Stimulated activated CD4-positive, alpha-beta T cell treated with anti-CD3 and anti-CD28 coated beads, TNF-alpha, amount 100 ng/mL, for 1 hour (primary cell): ENCODE results near the gene FAM222B.
"Not testable (repeated sequence)": the region's sequence is repeated elsewhere in the genome, so short reads cannot be mapped to it uniquely, and the experiment has no call there.

Source experiments
- DNase-seq, 3 donors: peaks; one replicate each; pipeline ENCODE4 v3.0.0-alpha.2; 2020; ENCODE audit warnings: low read depth in 3 of 3, low spot score in 1 of 3

Gene FAM222B

DNA sequence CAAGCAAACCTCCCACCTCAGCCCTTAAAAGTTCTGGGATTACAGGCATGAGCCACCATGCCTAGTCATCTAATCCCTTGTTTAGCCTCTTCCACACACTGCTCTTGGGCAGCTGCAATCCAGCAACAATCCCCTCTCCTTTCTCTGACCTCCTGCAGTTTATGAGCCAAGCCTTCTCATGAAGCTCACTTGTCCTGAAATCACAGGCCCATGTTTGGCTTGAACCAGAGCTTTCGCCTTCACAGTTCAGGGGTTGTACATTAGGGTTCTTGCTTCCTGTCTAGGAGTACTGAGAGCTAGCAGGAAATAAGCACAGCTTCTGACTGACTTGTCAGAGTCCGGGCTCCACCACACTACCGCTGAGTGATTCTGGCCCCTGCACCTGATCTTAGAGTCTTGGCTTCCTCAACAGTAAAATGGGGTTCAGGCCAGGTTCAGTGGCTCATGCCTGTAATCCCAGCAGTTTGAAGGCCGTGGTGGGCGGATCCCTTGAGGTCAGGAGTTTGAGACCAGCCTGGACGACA lies 28.5 kb upstream of the FAM222B start:
- DNase-seq, result no peak

DNA sequence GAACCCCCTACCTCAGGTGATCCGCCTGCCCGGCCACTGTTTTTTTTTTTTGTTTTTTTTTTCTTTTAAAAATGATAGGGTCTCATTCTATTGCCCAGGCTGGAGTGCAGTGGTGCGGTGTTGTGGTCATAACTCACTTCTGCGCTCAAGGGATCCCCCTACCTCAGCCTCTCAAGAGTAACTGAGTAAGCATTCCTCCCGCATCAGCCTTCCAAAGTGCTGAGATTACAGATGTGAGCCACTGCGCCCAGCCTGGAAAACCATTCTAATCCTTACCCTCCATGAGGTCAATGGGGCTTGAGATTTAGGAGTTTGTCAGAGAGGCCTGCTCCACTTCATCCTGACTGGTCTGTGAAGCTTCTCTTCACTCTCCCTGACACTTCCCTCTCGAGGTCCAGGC lies 24.7 kb upstream of the FAM222B start:
- no peak for DNase-seq

DNA sequence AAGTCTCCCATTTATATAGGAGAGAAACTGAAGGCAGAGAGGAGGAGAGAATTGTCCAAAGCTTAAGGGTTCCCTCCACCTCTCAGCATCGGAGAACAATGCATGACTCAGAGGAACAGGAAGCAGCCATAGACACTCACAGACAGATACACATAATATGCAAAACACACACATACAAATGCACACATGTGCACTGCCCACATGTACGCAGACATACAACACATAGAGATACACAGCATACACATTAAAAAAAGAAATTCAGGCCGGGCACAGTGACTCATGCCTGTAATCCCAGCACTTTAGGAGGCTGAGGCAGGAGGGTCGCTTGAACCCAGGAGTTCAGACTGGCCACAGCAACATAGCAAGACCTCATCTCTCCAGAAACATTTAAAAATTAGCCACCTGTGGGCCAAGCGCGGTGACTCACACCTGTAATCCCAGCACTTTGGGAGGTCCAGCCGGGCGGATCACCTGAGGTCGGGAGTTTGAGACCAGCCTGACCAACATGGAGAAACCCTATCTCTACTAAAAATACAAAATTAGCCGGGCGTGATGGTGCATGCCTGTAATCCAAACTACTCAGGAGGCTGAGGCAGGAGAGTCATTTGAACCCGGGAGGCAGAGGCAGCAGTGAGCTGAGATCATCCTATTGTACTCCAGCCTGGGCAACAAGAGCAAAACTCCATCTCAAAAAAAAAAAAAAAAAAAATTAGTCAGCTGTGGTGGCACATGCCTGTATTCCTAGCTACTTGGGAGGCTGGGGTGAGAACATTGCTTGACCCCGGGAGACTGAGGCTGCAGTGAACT lies 23.6 kb upstream of the FAM222B start:
- DNase-seq, result no peak

DNA sequence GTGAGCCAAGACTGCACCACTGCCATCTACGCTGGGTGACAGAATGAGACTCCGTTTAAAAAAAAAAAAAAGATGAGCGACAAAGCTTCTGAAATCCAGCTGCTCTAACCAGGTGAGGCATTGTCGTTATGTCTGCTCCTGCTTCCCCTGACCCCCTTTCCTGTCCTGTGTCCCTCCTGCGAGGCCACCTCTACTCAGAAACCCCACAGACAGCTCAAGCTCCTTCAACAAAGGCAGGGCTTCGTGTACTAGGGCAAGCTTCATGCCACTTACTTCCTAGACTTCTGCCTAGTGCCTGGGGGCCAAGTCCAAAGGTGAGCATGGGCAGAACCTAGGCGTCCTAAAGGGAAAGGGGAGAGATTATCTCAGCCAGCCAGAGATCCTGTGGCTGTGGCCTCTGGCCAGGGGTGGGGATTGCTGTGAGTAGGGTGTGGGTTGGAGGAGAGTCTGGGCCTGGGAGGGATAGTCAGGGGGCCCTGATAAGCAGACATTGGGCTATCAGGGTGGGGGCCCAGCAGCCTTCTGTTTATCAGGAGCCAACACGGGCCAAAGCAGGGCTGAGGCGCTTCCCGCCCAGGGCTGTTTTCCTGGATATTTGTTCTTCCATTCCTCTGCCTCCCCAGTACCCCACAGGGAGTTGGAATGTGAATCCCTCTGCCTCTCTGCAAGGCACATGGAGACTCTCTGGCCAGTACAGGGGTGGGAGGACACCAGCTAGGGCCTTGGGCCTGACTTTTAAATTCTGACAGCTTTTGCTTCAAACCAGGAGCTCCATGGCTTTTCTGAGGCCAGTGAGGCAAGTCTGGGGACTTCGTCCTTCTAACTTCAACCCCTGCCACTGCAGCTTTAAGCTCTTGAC lies 22.6 kb upstream of the FAM222B start:
- DNase-seq, result no peak

DNA sequence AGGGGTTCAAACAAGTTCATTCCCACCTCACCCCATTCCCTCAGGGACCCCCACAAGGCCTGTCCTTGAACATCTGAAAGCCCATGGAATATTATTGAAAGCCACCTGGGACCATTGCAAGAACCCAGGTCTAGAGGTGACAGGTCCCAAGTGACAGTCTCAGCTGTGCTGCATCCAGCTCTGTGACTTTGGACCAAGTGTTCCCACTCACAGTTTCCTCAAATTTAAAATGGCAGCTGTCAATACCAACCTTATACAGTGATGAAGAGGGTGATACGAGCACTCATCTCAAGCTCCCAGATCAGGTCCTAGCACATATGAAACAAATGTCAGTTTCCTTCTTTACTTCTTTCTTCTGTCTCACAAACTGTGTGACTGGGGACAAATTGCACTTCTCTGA lies 21.4 kb upstream of the FAM222B start:
- no peak for DNase-seq

DNA sequence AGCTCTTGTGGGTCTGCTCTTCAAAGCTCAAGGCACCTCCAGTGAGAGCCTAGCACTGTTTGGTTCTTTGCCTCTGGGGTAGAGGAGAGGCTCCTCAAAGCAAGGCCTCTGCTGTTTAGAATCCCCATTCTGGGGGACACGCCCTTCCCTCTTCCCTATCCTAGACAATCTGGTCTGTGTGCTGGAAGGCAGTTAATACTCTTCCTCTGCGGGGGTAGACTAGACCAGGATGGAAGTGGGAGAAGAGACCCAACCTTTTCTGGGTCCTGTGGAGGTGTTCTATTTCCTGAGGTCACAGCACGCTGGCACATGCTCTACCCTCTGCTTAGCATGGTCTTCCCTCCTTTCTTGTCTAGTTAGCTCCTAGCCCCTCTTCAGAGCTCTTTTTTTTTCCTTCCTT lies 20.0 kb upstream of the FAM222B start:
- DNase-seq, result no peak

DNA sequence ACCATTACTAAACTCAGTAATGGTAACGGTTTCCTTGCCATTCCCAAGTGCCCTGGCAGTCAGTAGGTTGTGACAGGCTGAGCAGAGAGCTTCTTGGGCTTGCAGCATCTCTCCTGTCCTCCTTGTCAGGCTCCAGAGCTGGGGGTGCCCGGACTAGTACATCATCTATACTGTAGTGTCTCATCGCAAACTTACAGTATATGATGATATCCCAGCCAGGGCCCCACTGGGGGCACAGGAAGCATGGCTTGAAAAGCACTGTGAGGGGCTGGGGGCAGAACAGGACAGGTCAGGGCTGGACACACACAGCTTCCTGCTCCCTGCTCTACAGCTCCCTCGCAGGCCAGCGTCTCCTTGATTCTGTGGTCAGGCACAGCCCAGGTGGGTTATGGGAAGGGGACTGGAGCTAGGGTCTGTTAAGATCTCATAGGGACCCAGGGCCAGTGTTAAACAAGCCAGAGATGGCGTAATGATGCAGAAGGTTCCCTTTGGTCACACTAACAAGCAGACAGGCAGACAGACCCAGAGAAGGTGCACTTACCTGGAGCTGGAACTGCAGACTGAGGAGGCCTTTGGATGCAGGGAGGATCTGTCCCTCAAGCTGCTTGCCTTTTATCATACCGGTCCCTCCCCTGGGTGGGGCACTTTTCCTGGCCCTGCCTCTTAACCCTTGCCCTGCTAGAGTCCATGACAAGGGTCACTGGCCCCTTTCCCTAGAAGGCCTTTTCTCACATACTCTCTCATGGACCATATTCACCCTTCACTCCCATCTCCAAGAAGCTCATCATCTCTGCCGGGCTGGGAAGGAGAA lies 19.0 kb upstream of the FAM222B start:
- no peak for DNase-seq

DNA sequence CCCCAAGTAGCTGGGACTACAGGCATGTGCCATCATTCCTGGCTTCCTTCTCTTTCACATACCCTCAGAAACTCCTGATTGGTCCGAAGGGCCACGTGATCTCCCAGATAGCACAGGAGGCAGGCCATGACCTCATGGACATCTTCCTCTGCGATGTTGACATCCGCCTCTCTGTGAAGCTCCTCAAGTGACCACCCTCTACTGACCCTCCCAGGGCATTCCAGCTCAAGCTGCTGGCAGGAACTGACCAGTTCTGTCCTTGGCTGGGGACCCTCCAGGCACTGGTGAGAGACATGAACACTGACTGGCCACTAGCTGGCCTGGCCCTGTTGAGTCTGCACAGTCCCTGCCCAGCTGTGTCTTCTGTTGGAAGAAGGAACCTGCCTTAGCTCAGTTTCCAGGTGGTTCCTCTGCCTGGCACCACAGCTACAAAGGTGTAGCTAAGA lies 17.8 kb upstream of the FAM222B start:
- DNase-seq, result no peak

DNA sequence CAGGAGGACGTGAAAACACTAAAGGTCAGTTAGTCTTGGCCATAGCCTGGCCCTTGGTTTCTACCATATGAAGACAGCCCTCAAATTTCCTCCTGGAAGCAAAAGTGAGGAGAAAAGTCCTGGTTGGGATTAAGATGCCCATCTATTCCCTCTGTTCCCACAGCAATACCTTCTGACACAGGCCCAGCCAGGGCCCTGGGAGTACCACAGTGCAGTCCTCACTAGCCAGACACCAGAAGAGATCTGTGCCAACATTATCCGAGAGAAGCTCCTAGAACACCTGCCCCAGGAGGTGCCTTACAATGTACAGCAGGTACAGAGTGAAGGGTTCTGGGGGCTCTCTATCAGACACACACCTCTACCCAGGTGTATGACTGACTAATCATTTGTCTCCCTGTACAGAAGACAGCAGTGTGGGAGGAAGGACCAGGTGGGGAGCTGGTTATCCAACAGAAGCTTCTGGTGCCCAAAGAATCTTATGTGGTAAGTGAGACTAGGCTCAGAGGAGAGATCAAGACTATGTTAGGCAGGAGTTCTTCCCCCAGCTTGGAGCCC lies 16.3 kb upstream of the FAM222B start:
- DNase-seq, result no peak

DNA sequence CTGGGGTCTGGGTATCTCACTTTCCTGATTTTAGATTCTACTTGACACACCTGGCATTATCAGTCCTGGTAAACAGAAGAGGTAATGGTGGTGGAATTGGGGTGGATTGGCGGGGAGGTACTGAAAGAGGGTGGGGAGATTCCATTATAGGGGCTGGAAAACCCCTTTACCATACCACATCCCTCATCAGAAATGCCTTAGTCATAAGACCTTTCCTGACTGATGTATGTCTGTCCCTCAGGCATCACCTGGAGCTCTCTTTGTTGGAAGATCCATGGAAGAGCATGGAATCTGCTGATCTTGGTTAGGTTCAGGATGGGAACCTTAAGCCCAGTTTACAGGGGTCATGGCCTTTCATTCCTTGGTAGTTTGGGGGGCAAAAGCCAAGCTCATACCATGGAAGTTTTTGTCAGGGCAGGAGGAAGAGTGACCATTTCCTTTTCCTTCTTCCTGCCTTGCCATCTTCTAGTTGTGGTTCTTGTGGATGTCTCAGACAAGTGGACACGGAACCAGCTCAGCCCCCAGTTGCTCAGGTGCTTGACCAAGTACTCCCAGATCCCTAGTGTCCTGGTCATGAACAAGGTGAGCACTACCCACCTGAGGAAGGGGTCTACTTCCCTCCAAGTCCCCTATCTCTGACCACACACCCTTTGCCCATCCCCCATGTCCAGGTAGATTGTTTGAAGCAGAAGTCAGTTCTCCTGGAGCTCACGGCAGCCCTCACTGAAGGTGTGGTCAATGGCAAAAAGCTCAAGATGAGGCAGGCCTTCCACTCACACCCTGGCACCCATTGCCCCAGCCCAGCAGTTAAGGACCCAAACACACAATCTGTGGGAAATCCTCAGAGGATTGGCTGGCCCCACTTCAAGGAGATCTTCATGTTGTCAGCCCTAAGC lies 15.6 kb upstream of the FAM222B start:
- DNase-seq, result no peak

DNA sequence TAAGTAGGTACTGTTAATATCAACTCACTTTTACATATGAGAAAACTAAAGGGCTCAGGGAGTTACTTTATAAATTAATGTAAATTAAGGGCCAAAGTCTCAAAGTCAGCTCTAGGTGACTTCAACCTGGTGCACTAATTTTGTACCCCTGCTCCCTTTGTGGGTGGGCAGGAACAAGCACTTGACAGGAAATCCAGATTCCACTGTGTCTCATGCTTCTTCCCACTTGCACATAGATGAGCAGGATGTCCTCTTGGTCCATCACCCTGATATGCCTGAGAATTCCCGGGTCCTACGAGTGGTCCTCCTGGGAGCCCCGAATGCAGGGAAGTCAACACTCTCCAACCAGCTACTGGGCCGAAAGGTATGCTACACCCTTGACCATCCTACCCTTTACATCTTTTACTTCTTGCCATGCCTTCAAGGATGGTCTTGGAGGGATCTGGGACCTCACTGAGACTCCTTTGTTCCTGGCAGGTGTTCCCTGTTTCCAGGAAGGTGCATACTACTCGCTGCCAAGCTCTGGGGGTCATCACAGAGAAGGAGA lies 13.5 kb upstream of the FAM222B start:
- no peak for DNase-seq

DNA sequence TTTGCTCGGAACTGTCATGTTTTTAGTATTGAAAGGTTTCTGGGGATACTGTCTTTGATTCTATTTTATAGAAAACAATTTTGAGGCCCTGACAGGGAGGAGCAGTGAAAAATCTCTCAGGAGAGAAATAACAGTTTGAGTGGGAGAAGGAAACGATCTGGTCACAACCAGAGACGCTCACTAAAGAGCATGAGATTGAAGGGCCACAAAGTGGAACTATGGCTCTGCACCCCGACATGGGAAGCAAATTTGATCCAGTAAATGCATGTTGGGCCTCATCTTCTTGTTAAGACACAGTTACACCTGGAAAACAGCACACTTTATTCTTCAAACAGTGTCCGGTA lies 12.7 kb upstream of the FAM222B start:
- DNase-seq, result no peak

DNA sequence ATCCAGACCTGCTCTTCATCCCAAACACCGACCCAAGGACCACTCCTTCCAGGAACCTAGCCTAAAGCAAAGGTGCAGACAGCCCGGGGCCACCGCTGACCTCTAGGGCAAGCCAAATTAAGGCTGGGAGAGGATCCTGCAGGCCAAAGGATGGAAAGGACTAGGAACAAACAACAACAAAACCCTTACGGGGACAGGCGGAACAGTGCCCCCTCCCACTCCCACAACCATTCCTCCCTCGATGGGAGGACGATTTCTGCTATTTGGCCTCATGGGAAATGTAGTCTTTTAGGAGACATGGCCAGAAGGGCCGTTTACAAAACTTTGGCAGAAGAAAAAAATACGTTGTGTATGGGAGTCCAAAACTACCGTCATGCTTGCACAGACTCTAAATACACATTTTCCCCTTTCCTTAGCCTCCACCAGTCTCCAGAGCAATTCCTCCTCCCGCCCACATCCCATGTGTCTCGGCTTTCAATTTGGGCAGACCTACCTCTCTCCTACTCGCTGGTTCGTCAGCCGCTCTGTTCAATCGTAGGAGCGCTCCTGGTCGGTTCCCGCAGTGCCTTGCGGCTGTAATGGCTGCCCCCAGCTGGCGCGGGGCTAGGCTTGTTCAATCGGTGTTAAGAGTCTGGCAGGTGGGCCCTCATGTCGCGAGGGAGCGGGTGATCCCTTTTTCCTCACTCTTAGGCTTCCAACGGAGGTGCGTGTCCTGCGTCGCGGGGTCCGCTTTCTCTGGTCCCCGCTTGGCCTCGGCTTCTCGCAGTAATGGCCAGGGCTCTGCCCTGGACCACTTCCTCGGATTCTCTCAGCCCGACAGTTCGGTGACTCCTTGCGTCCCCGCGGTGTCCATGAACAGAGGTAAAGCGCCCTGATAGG lies 12.1 kb upstream of the FAM222B start, which contains the start of gene ERAL1:
TSS of gene ERAL1 (plus strand) at position 560 of the 879 bp plus-strand sequence. CDS start at position 579, 19 bp downstream.
- DNase-seq, result peak; percentile 56 to 69 (median 58)

DNA sequence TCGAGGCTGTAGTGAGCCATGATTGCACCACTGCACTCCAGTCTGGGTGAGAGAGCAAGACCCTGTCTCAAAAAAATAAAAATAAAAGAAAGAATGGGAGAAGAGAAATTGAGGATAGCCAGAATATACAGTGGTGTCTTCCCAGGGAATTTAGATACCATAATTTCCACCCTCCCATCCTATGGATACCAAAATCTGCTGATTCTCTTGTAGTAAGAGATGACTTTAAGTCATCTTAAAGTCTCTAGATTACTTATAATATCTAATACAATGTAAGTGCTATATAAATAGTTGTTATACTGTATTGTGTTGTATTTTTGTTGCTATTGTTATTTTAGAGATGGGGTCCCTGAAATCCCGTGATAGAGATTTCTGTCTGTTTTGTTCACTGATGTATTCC lies 10.7 kb upstream of the FAM222B start:
- no peak for DNase-seq

DNA sequence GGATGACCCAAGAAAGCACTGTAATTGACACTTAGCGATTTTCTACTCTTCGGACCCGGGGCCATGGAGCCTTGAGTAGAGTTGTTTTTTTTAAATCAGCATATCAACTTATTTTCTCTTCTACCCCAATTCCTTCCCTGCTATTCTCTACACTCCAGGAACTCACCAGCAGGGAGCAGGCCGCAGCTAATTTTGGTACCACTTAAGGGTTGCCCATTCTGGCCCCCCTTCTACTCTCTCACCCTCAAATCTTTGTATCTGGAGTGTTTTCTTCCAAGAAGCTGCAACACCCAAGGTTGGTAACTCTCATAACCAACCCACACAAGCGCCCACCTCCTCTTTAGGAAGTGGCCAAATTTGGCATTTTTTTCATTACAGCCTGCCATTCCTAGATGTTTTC lies 6.7 kb upstream of the FAM222B start:
- DNase-seq, result no peak

DNA sequence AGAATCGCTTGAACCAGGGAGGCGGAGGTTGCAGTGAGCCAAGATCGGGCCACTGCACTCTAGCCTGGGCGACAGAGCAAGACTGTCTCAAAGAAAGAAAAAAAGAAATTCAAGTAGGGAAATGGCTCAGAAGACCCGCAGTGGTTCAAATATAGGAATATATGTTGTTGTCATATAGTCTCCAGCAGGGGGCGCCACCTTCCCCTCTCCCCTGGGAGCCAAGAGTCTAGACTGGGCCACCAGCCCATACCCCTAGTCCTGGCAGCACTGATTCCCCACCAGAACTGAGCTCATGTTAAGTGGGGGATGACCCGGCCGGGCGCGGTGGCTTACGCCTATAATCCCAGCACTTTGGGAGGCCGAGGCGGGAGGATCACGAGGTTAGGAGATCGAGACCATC lies 6.1 kb upstream of the FAM222B start:
- peak in 2 of 3 donors; percentile 21 to 57 for DNase-seq

DNA sequence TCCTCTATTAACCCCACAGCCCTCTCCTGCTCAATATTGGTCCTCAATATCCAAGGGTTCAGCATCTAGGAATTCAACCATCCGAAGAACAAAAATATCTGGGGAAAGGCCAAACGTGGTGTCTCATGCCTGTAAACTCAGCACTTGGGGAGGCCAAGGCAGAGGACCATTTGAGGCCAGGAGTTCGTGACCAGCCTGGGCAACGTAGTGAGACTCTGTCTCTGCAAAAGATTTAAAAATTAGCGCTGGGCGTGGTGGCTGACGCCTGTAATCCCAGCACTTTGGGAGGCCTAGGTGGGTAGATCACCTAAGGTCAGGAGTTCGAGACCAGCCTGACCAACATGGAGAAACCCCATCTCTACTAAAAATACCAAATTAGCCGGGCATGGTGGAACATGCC lies 4.1 kb upstream of the FAM222B start:
- DNase-seq, result not testable (repeated sequence)

DNA sequence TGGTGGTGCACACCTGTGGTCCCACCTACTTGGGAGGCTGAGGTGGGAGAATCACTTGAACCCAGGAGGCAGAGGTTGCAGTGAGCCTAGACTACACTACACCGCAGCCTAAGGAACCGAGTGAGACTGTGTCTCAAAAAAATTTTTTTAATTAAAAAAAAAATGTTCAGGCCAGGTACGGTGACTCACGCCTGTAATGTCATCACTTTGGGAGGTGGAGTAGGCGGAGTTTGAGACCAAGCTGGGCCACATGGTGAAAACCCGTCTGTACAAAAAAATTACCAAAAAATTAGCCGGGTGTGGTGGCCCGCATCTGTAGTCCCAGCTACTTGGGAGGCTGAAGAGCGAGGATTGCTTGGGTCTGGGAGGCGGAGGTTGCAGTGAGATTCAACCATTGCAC lies 3.6 kb upstream of the FAM222B start:
- DNase-seq, result no peak

DNA sequence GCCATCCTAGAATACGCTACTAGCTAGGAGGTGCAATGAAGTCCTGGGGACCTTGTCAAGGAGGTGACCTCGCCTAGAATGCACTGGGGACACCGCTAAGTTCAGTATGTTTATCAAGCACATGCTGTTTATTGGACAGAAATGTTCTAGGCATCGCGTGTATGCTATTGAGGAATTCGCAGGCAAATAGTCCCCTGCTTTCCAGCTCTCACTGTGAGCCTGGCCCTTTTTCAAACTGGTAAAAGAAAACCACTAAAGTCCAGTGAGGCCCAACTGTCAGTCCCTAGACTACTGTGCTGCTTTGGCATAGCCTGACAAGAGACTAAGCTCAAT lies 1.2 kb upstream of the FAM222B start:
- no peak for DNase-seq
